ENCODE data around the gene SPACA9.

Gene SPACA9

GRCh38 chr9:132878695-132879456, at the start of gene SPACA9:
SPACA9 (plus strand) TSS chr9:132878898; CDS start chr9:132883948, 5,050 bp downstream.
- DNase-seq = no peak

GRCh38 chr9:132832171-132832881, 46.4 kb upstream of the SPACA9 start:
- DNase-seq = no peak

- no peak for DNase-seq
These were observed 45.1 kb upstream of the SPACA9 start for GRCh38 chr9:132833550-132834121.

GRCh38 chr9:132834343-132834742, 44.4 kb upstream of the SPACA9 start:
- DNase-seq = no peak

- DNase-seq = no peak
These were observed 41.0 kb upstream of the SPACA9 start for GRCh38 chr9:132837501-132838286.

GRCh38 chr9:132838291-132838690, 40.4 kb upstream of the SPACA9 start:
- DNase-seq = no peak

- no peak for DNase-seq
These were observed 37.7 kb upstream of the SPACA9 start for GRCh38 chr9:132840980-132841379.

GRCh38 chr9:132842124-132843044, 36.3 kb upstream of the SPACA9 start:
- DNase-seq = no peak

GRCh38 chr9:132846109-132846917, 32.4 kb upstream of the SPACA9 start:
- DNase-seq = no peak

GRCh38 chr9:132846918-132847515, 31.7 kb upstream of the SPACA9 start:
- no peak for DNase-seq

GRCh38 chr9:132849185-132849706, 29.5 kb upstream of the SPACA9 start:
- DNase-seq = no peak

GRCh38 chr9:132853482-132853881, 25.2 kb upstream of the SPACA9 start:
- no peak for DNase-seq

- DNase-seq = no peak
These were observed 23.9 kb upstream of the SPACA9 start for GRCh38 chr9:132854832-132855231.

- DNase-seq = no peak
These were observed 22.8 kb upstream of the SPACA9 start for GRCh38 chr9:132855904-132856303.

- no peak for DNase-seq
These were observed 21.7 kb upstream of the SPACA9 start for GRCh38 chr9:132857031-132857430.

- no peak for DNase-seq
These were observed 20.9 kb upstream of the SPACA9 start for GRCh38 chr9:132857616-132858342.

GRCh38 chr9:132858751-132859150, 19.9 kb upstream of the SPACA9 start:
- no peak for DNase-seq

- no peak for DNase-seq
These were observed 17.0 kb upstream of the SPACA9 start for GRCh38 chr9:132861666-132862065.

- no peak for DNase-seq
These were observed 16.2 kb upstream of the SPACA9 start for GRCh38 chr9:132862533-132862932.

- DNase-seq = no peak
These were observed 15.6 kb upstream of the SPACA9 start for GRCh38 chr9:132863096-132863495.
